K562 (cell line): ENCODE data around the gene TSSK2. TPM values are rescaled to one million over a fixed set of nuclear protein-coding genes. Genes with fewer than 3 reads are reported as not detected.
A peak's percentile ranks its signal among the peaks of the same experiment; 100 is the strongest.

Source experiments
- CHD2 ChIP-seq: IDR thresholded peaks from 2 replicates; pipeline ENCODE4 v1.6.1; 2011; ENCODE audit warnings: low read depth, low read length
- FOXJ3 ChIP-seq: sonication (generic); formaldehyde crosslinking; IDR thresholded peaks from 2 replicates; pipeline ENCODE4 v1.4.0; 2020; ENCODE audit warnings: mild to moderate bottlenecking, missing genetic modification reagents
- GATA2 ChIP-seq: sonication (generic); formaldehyde crosslinking; IDR thresholded peaks from 2 replicates; pipeline ENCODE4 v1.4.0; 2020; ENCODE audit warnings: mild to moderate bottlenecking, missing genetic modification reagents
- HNRNPK ChIP-seq: fragments of 200-400 bp; formaldehyde crosslinking; IDR thresholded peaks from one replicate; pipeline ENCODE4 v1.6.1; 2018; ENCODE audit warnings: mild to moderate bottlenecking, low read depth, low read length; ENCODE audit not compliant: poor library complexity, severe bottlenecking
- JUNB ChIP-seq: fragments of 450-650 bp; formaldehyde crosslinking; conservative IDR thresholded peaks from 2 replicates; pipeline ENCODE4 v1.4.0; 2020; ENCODE audit warnings: mild to moderate bottlenecking
- KAT8 ChIP-seq: fragments of 450-650 bp; IDR thresholded peaks from 2 replicates; pipeline ENCODE4 v1.6.1; 2016; ENCODE audit warnings: low read depth, mild to moderate bottlenecking
- NFE2 ChIP-seq: IDR thresholded peaks from 2 replicates; pipeline ENCODE4 v1.6.1; 2014; ENCODE audit warnings: antibody characterized with exemption, low read depth
- NR1H2 ChIP-seq: sonication (generic); formaldehyde crosslinking; IDR thresholded peaks from 2 replicates; pipeline ENCODE4 v1.4.0; 2020; ENCODE audit warnings: mild to moderate bottlenecking, missing genetic modification reagents
- POLR3A ChIP-seq: IDR thresholded peaks from 2 replicates; pipeline ENCODE4 v1.6.1; 2011; ENCODE audit warnings: borderline replicate concordance, mild to moderate bottlenecking, moderate library complexity; ENCODE audit not compliant: insufficient read length, insufficient read depth; ENCODE audit errors: extremely low read depth
- RBBP5 ChIP-seq: fragments of 200-600 bp; sonication (generic); IDR thresholded peaks from 2 replicates; pipeline ENCODE4 v1.6.1; 2012; ENCODE audit warnings: borderline replicate concordance, mild to moderate bottlenecking, low read length, control low read depth, inconsistent platforms; ENCODE audit not compliant: insufficient read depth, poor library complexity, severe bottlenecking
- RCOR1 ChIP-seq, 2 experiments: IDR thresholded peaks; 2 replicates each; pipeline ENCODE4 v1.6.1; 2012; ENCODE audit warnings: low read depth in 2 of 2, low read length in 2 of 2, borderline replicate concordance in 1 of 2, improper control_type of control experiment in 1 of 2
- TCF3 ChIP-seq: sonication (generic); formaldehyde crosslinking; IDR thresholded peaks from 2 replicates; pipeline ENCODE4 v1.4.0; 2020; ENCODE audit warnings: mild to moderate bottlenecking, missing genetic modification reagents
- WHSC1 ChIP-seq: IDR thresholded peaks from one replicate; pipeline ENCODE4 v1.6.1; 2012; ENCODE audit warnings: low read length, control low read depth, inconsistent platforms
- ZBTB26 ChIP-seq: fragments of 450-650 bp; formaldehyde crosslinking; IDR thresholded peaks from 2 replicates; pipeline ENCODE4 v1.4.0; 2022; ENCODE audit warnings: missing genetic modification characterization
- ZNF12 ChIP-seq: sonication (generic); formaldehyde crosslinking; IDR thresholded peaks from 2 replicates; pipeline ENCODE4 v1.4.0; 2020; ENCODE audit warnings: mild to moderate bottlenecking, missing genetic modification reagents
- ZNF197 ChIP-seq: fragments of 200-800 bp; sonication (Bioruptor generic); IDR thresholded peaks from 2 replicates; pipeline ENCODE4 v1.6.1; 2016; ENCODE audit warnings: low read depth, missing genetic modification characterization, missing compliant biosample characterization
- ZNF280B ChIP-seq: fragments of 250-450 bp; sonication (Bioruptor Pico); IDR thresholded peaks from 2 replicates; pipeline ENCODE4 v1.5.1; 2021; ENCODE audit warnings: mild to moderate bottlenecking
- ZNF354B ChIP-seq: fragments of 250-450 bp; sonication (Bioruptor Pico); IDR thresholded peaks from 2 replicates; pipeline ENCODE4 v1.4.0; 2020
- ZNF395 ChIP-seq: fragments of 200-800 bp; sonication (Bioruptor generic); IDR thresholded peaks from 2 replicates; pipeline ENCODE4 v1.6.1; 2017; ENCODE audit warnings: missing genetic modification characterization, missing compliant biosample characterization
- ZNF764 ChIP-seq: fragments of 250-450 bp; sonication (Bioruptor Pico); IDR thresholded peaks from 2 replicates; pipeline ENCODE4 v1.4.0; 2020; ENCODE audit warnings: low read depth, mild to moderate bottlenecking, moderate library complexity
- polyA plus RNA-seq, 8 experiments: library from polyadenylated mRNA; depleted of rRNA in 4 of 8; stranded (reverse) in 5 of 8; unstranded in 3 of 8; fragments of >200 nt; fragmentation: Nextera tagmentation in 2 of 8; fragmentation: Illumina TruSeq in 1 of 8; extraction: Ambion mirVana in 2 of 8; extraction: Trizol in 1 of 8; gene quantifications; 2 replicates each; pipeline versions ENCODE4 v1.2.1 to v1.2.3, GENCODE V29; 2011 to 2014; ENCODE audit warnings: inconsistent platforms in 1 of 8, missing spikeins in 1 of 8
- total RNA-seq, 7 experiments: library from RNA; depleted of rRNA in 6 of 7; stranded (reverse); fragments of >200 nt in 6 of 7; fragmentation: Illumina TruSeq in 2 of 7; extraction: Trizol in 2 of 7; gene quantifications; 2 replicates each; pipeline versions ENCODE4 v1.2.1 to v1.2.3, GENCODE V29; 2011 to 2021; ENCODE audit warnings: low replicate concordance in 1 of 7
- TF ChIP-seq, protein P1 (sequence below): fragments of 450-650 bp; formaldehyde crosslinking; conservative IDR thresholded peaks from 2 replicates; pipeline ENCODE4 v1.4.0; 2022; ENCODE audit warnings: mild to moderate bottlenecking, missing genetic modification characterization
- TF ChIP-seq, protein P2 (sequence below): sonication (generic); formaldehyde crosslinking; IDR thresholded peaks from 2 replicates; pipeline ENCODE4 v1.8.0; 2022; ENCODE audit warnings: mild to moderate bottlenecking, missing genetic modification reagents

TSSK2 gene
- total and polyA plus RNA-seq, 9 of the 15 experiments (the other 6 are each of a cell fraction or from before 2014, with no cell fraction given) = 0.04 TPM; not detected in 8

- TF ChIP-seq RBBP5 (no peak), KAT8 (no peak), WHSC1 (no peak), ZNF764 (no peak), ZNF354B (CRISPR knock-in tag) (no peak), GATA2 (CRISPR knock-in tag) (no peak), ZNF12 (CRISPR knock-in tag) (0 out of 2 replicates have a peak, but pooled peaks have one; percentile 56), TCF3 (0 out of 2 replicates have a peak, but pooled peaks have one; percentile 15), ZNF280B (CRISPR knock-in tag) (no peak), POLR3A (no peak), RCOR1 (IDR thresholded peaks at IDR 0.05; ENCODE audit: borderline replicate concordance in 1 of 2, low read depth in 2 of 2, low read length in 2 of 2) (no peak), ZBTB26 (CRISPR knock-in tag) (0 out of 2 replicates have a peak, but pooled peaks have one; percentile 33), HNRNPK (no peak), JUNB (CRISPR knock-in tag) (no peak), NR1H2 (CRISPR knock-in tag) (0 out of 2 replicates have a peak, but pooled peaks have one; percentile 83), NFE2 (peak; percentile 44; the same call in 1 of the 2 replicates), ZNF395 (0 out of 2 replicates have a peak, but pooled peaks have one; percentile 54), FOXJ3 (CRISPR knock-in tag) (0 out of 2 replicates have a peak, but pooled peaks have one; percentile 54), ZNF197 (no peak), CHD2 (no peak)
- TF ChIP-seq, protein P1, sequence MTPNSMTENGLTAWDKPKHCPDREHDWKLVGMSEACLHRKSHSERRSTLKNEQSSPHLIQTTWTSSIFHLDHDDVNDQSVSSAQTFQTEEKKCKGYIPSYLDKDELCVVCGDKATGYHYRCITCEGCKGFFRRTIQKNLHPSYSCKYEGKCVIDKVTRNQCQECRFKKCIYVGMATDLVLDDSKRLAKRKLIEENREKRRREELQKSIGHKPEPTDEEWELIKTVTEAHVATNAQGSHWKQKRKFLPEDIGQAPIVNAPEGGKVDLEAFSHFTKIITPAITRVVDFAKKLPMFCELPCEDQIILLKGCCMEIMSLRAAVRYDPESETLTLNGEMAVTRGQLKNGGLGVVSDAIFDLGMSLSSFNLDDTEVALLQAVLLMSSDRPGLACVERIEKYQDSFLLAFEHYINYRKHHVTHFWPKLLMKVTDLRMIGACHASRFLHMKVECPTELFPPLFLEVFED (CRISPR knock-in tag) = 0 out of 2 replicates have a peak, but pooled peaks have one; percentile 41
- TF ChIP-seq, protein P2, sequence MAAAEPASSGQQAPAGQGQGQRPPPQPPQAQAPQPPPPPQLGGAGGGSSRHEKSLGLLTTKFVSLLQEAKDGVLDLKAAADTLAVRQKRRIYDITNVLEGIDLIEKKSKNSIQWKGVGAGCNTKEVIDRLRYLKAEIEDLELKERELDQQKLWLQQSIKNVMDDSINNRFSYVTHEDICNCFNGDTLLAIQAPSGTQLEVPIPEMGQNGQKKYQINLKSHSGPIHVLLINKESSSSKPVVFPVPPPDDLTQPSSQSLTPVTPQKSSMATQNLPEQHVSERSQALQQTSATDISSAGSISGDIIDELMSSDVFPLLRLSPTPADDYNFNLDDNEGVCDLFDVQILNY (CRISPR knock-in tag) = no peak
Measured at GRCh38 chr22:19086417-19086816, 44.7 kb upstream of the TSSK2 start (continued).
